K562 (cell line): ENCODE results near the gene VPS37B. TPM values are rescaled to one million over a fixed set of nuclear protein-coding genes. Genes with fewer than 3 reads are reported as not detected.

Experiments used
- ATAC-seq: fragments of 200-7000 bp; cut with Tn5 transposase; 3 replicates; pipeline ENCODE4 v1.9.1; 2020; ENCODE audit warnings: moderate library complexity
- BruUV-seq: library from RNA; stranded (reverse); fragments of 400-500 nt; replicated peaks from 2 replicates; lab custom pipeline; 2021; lab: Mats Ljungman, UMichigan
- CTCF ChIA-PET: fragments of 300-600 bp; formaldehyde crosslinking; extraction: SDS; loops from one replicate; lab custom pipeline; 2021; ENCODE audit warnings: low intra/inter-chr PET ratio; lab: Yijun Ruan, JAX
- POLR2A ChIA-PET: fragments of 300-600, 350-650 bp; sonication (Branson Sonifier 250); formaldehyde crosslinking; extraction: SDS; loops from one replicate; lab custom pipeline; 2021; ENCODE audit warnings: antibody characterized with exemption, inconsistent platforms; lab: Yijun Ruan, JAX
- DNase-seq, 4 experiments: peaks; one replicate each; pipeline versions ENCODE4 v3.0.0 to v3.0.0-alpha.2; 2011 to 2018; ENCODE audit warnings: low spot score in 3 of 4, mixed read lengths in 3 of 4; ENCODE audit errors: extremely low read depth in 1 of 4
- FAIRE-seq: peaks from 2 replicates; lab custom pipeline; 2011; peaks lifted over from hg19 to GRCh38; lab: Jason Lieb, UNC
- H2AFZ ChIP-seq: 2 replicates; pipeline ENCODE4 v1.6.0; 2011; ENCODE audit warnings: low read depth, low read length, control low read depth, inconsistent platforms
- H3K27ac ChIP-seq: fragments of 200-600 bp; 3 replicates; pipeline ENCODE4 v1.8.0; 2011; ENCODE audit warnings: low read depth, mild to moderate bottlenecking, control low read depth, inconsistent platforms, low read length, moderate library complexity, mixed read lengths; ENCODE audit errors: extremely low read depth
- H3K27me3 ChIP-seq, 2 experiments: fragments of 300-600 bp in 1 of 2; 2 replicates in 1 of 2; 3 replicates in 1 of 2; pipeline versions ENCODE4 v1.6.0 to v1.8.0; 2011; ENCODE audit warnings: inconsistent platforms in 2 of 2, low read length in 2 of 2, mild to moderate bottlenecking in 1 of 2, mixed read lengths in 1 of 2, moderate library complexity in 1 of 2; ENCODE audit not compliant: control insufficient read depth in 2 of 2, insufficient read depth in 2 of 2
- H3K36me3 ChIP-seq: fragments of 300-600 bp; 3 replicates; pipeline ENCODE4 v1.8.0; 2011; ENCODE audit warnings: mild to moderate bottlenecking, low read length, inconsistent platforms; ENCODE audit not compliant: control insufficient read depth, insufficient read depth
- H3K4me1 ChIP-seq, 2 experiments: fragments of 200-600 bp in 1 of 2; replicated peaks in 1 of 2; 2 replicates in 1 of 2; 3 replicates in 1 of 2; pipeline versions ENCODE4 v1.5.1 to v1.8.0; 2011; ENCODE audit warnings: inconsistent platforms in 2 of 2, low read length in 2 of 2, mild to moderate bottlenecking in 1 of 2, mixed read lengths in 1 of 2, moderate library complexity in 1 of 2; ENCODE audit not compliant: control insufficient read depth in 2 of 2, insufficient read depth in 2 of 2
- H3K4me2 ChIP-seq: 2 replicates; pipeline ENCODE4 v1.6.1; 2011; ENCODE audit warnings: low read length, control low read depth, inconsistent platforms, mixed read lengths; ENCODE audit not compliant: insufficient read depth
- H3K4me3 ChIP-seq: fragments of 200-600 bp; sonication (generic), shearing (Covaris generic); 2 replicates; pipeline ENCODE4 v1.5.1; 2016; ENCODE audit warnings: control low read depth, inconsistent platforms
- H3K79me2 ChIP-seq: fragments of 200-600 bp; 3 replicates; pipeline ENCODE4 v1.8.0; 2011; ENCODE audit warnings: low read length, inconsistent platforms; ENCODE audit not compliant: control insufficient read depth, insufficient read depth
- H3K9ac ChIP-seq, 2 experiments: 2 replicates each; pipeline versions ENCODE4 v1.6.0 to v1.6.1; 2011; ENCODE audit warnings: low read depth in 2 of 2, low read length in 2 of 2, control low read depth in 1 of 2, inconsistent platforms in 1 of 2, mild to moderate bottlenecking in 1 of 2, mixed read lengths in 1 of 2; ENCODE audit not compliant: insufficient read depth in 1 of 2
- H3K9me1 ChIP-seq: one replicate; pipeline ENCODE4 v1.6.0; 2011; ENCODE audit warnings: inconsistent platforms, mild to moderate bottlenecking, low read length, moderate library complexity; ENCODE audit not compliant: control insufficient read depth, insufficient read depth
- H3K9me3 ChIP-seq: replicated peaks from 2 replicates; pipeline ENCODE4 v1.5.1; 2011; ENCODE audit warnings: low read depth, low read length, inconsistent platforms; ENCODE audit not compliant: control insufficient read depth, insufficient read depth
- H4K20me1 ChIP-seq: replicated peaks from 2 replicates; pipeline ENCODE4 v1.6.1; 2011; ENCODE audit warnings: low read length, inconsistent platforms, mixed read lengths; ENCODE audit not compliant: control insufficient read depth, insufficient read depth
- KDM1A ChIP-seq, 2 experiments: fragments of 450-650 bp; IDR thresholded peaks; 2 replicates each; pipeline ENCODE4 v1.6.1; 2016; ENCODE audit warnings: mild to moderate bottlenecking in 2 of 2
- RBM17 ChIP-seq: fragments of 200-400 bp; formaldehyde crosslinking; IDR thresholded peaks from 2 replicates; pipeline ENCODE4 v1.6.1; 2017; ENCODE audit warnings: low read depth, mild to moderate bottlenecking, low read length, borderline replicate concordance
- SIN3A ChIP-seq, 2 experiments: fragments of 150-350 bp in 1 of 2; IDR thresholded peaks; 2 replicates each; pipeline ENCODE4 v1.6.1; 2011 to 2016; ENCODE audit warnings: borderline replicate concordance in 2 of 2, low read depth in 2 of 2, low read length in 2 of 2, mild to moderate bottlenecking in 2 of 2, moderate library complexity in 2 of 2; ENCODE audit not compliant: control insufficient read depth in 1 of 2
- SRSF7 ChIP-seq: fragments of 200-400 bp; formaldehyde crosslinking; optimal IDR thresholded peaks from 2 replicates; pipeline ENCODE3; 2017; ENCODE audit warnings: mild to moderate bottlenecking, low read depth, low read length
- ZNF75A ChIP-seq: fragments of 450-650 bp; formaldehyde crosslinking; IDR thresholded peaks from 2 replicates; pipeline ENCODE4 v1.4.0; 2020; ENCODE audit warnings: mild to moderate bottlenecking
- ZNF77 ChIP-seq: fragments of 250-450 bp; sonication (Bioruptor Pico); IDR thresholded peaks from 2 replicates; pipeline ENCODE4 v1.5.0; 2020
- ZNF830 ChIP-seq: fragments of 250-450 bp; sonication (Bioruptor Pico); IDR thresholded peaks from 2 replicates; pipeline ENCODE4 v1.5.0; 2021; ENCODE audit warnings: mild to moderate bottlenecking
- WGBS: fragments of 100-300 bp; shearing (Covaris generic); methylation state at CpG from one replicate; pipeline ENCODE4 v1.1.6; 2016; ENCODE audit warnings: low coverage, mixed read lengths; ENCODE audit not compliant: insufficient coverage; ENCODE audit errors: missing lambda C conversion rate; 5-methylcytosine and 5-hydroxymethylcytosine counted together
- in situ Hi-C: fragments of 300-500 bp; cut with MboI; formaldehyde crosslinking; loops from 4 replicates; pipeline ENCODE4 v1.15.0; 2018; ENCODE audit warnings: inconsistent platforms, mixed read lengths
- intact Hi-C: fragments of 100-400 bp; cut with micrococcal nuclease; formaldehyde crosslinking; loops from 2 replicates; pipeline ENCODE4 v1.14.2; 2022
- polyA plus RNA-seq, 8 experiments: library from polyadenylated mRNA; depleted of rRNA in 4 of 8; stranded (reverse) in 5 of 8; unstranded in 3 of 8; fragments of >200 nt; fragmentation: Nextera tagmentation in 2 of 8; fragmentation: Illumina TruSeq in 1 of 8; extraction: Ambion mirVana in 2 of 8; extraction: Trizol in 1 of 8; gene quantifications; 2 replicates each; pipeline versions ENCODE4 v1.2.1 to v1.2.3, GENCODE V29; 2011 to 2014; ENCODE audit warnings: inconsistent platforms in 1 of 8, missing spikeins in 1 of 8
- total RNA-seq, 7 experiments: library from RNA; depleted of rRNA in 6 of 7; stranded (reverse); fragments of >200 nt in 6 of 7; fragmentation: Illumina TruSeq in 2 of 7; extraction: Trizol in 2 of 7; gene quantifications; 2 replicates each; pipeline versions ENCODE4 v1.2.1 to v1.2.3, GENCODE V29; 2011 to 2021; ENCODE audit warnings: low replicate concordance in 1 of 7
- TF ChIP-seq, protein P1 (sequence below), 2 experiments: fragments of 450-650 bp in 1 of 2; sonication (generic) in 1 of 2; formaldehyde crosslinking in 1 of 2; IDR thresholded peaks; 2 replicates each; pipeline versions ENCODE4 v1.7.1 to v1.9.0; 2016 to 2022; ENCODE audit warnings: inconsistent platforms in 1 of 2, mild to moderate bottlenecking in 1 of 2, missing genetic modification reagents in 1 of 2
- TF ChIP-seq, protein P2 (sequence below): sonication (generic); formaldehyde crosslinking; IDR thresholded peaks from 2 replicates; pipeline ENCODE4 v1.8.1; 2023; ENCODE audit warnings: mild to moderate bottlenecking, missing genetic modification reagents

VPS37B gene
- total and polyA plus RNA-seq, 9 of the 15 experiments (the other 6 are each of a cell fraction or from before 2014, with no cell fraction given), result 0.28 to 37.4 (median 17.9) TPM

GRCh38 chr12:122856999-122857671, 38.8 kb downstream of the VPS37B start:
- WGBS, result 63% methylated on average over 10 of the region's 24 CpGs
- no peak for TF ChIP-seq ZNF77 (CRISPR knock-in tag)
- TF ChIP-seq ZNF830 (CRISPR knock-in tag), result no peak
- no peak for TF ChIP-seq RBM17
- TF ChIP-seq SIN3A (IDR thresholded peaks at IDR 0.05; ENCODE audit: borderline replicate concordance in 2 of 2, control insufficient read depth in 1 of 2, low read depth in 2 of 2, low read length in 2 of 2), result no peak
- TF ChIP-seq, protein P1, sequence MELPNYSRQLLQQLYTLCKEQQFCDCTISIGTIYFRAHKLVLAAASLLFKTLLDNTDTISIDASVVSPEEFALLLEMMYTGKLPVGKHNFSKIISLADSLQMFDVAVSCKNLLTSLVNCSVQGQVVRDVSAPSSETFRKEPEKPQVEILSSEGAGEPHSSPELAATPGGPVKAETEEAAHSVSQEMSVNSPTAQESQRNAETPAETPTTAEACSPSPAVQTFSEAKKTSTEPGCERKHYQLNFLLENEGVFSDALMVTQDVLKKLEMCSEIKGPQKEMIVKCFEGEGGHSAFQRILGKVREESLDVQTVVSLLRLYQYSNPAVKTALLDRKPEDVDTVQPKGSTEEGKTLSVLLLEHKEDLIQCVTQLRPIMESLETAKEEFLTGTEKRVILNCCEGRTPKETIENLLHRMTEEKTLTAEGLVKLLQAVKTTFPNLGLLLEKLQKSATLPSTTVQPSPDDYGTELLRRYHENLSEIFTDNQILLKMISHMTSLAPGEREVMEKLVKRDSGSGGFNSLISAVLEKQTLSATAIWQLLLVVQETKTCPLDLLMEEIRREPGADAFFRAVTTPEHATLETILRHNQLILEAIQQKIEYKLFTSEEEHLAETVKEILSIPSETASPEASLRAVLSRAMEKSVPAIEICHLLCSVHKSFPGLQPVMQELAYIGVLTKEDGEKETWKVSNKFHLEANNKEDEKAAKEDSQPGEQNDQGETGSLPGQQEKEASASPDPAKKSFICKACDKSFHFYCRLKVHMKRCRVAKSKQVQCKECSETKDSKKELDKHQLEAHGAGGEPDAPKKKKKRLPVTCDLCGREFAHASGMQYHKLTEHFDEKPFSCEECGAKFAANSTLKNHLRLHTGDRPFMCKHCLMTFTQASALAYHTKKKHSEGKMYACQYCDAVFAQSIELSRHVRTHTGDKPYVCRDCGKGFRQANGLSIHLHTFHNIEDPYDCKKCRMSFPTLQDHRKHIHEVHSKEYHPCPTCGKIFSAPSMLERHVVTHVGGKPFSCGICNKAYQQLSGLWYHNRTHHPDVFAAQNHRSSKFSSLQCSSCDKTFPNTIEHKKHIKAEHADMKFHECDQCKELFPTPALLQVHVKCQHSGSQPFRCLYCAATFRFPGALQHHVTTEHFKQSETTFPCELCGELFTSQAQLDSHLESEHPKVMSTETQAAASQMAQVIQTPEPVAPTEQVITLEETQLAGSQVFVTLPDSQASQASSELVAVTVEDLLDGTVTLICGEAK (IDR thresholded peaks at IDR 0.05), result no peak
- TF ChIP-seq, protein P1 (CRISPR knock-in tag; IDR thresholded peaks at IDR 0.05), result no peak
- TF ChIP-seq KDM1A (IDR thresholded peaks at IDR 0.05), result no peak
- TF ChIP-seq ZNF75A (CRISPR knock-in tag), result no peak
- TF ChIP-seq SRSF7, result no peak
- TF ChIP-seq, protein P2, sequence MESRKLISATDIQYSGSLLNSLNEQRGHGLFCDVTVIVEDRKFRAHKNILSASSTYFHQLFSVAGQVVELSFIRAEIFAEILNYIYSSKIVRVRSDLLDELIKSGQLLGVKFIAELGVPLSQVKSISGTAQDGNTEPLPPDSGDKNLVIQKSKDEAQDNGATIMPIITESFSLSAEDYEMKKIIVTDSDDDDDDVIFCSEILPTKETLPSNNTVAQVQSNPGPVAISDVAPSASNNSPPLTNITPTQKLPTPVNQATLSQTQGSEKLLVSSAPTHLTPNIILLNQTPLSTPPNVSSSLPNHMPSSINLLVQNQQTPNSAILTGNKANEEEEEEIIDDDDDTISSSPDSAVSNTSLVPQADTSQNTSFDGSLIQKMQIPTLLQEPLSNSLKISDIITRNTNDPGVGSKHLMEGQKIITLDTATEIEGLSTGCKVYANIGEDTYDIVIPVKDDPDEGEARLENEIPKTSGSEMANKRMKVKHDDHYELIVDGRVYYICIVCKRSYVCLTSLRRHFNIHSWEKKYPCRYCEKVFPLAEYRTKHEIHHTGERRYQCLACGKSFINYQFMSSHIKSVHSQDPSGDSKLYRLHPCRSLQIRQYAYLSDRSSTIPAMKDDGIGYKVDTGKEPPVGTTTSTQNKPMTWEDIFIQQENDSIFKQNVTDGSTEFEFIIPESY, result peak; percentile 58; the same call in 1 of the 2 replicates

More at GRCh38 chr12:122856999-122857671, 38.8 kb downstream of the VPS37B start:
- intact Hi-C loops, result no loop called here
- no peak overlapping the region for H3K9ac ChIP-seq
- in situ Hi-C loops, result loop anchor here (10.0 kb wide), 1 partner anchor 98 kb away; no protein-coding TSS in a partner anchor
- no peak overlapping the region for H3K4me3 ChIP-seq
- no peak overlapping the region for H3K4me2 ChIP-seq
- peaks cover 3% of the 10 kb centered on the region; the same call in 1 of the 2 replicates for H4K20me1 ChIP-seq
- ATAC-seq (no peak), DNase-seq (no peak), FAIRE-seq (peak; percentile 69)
- H2AFZ ChIP-seq, result no peak overlapping the region
- H3K4me1 ChIP-seq, result peaks cover 0 to 43% of the 10 kb centered on the region in 2 experiments; a peak in 2 of 5 replicates
- H3K27me3 ChIP-seq, result no peaks in the 10 kb centered on the region
- CTCF ChIA-PET, result no interaction called here
- POLR2A ChIA-PET, result interaction anchor here (0.6 to 1.2 kb wide), 3 partner anchors 8 to 97 kb away, joined by 4 to 6 read pairs (median 4); no protein-coding TSS in a partner anchor
- H3K9me1 ChIP-seq, result no peaks in the 10 kb centered on the region
- 0 out of 3 replicates have a peak, but pooled peaks cover 5% of the 10 kb centered on the region for H3K36me3 ChIP-seq
- no peaks in the 10 kb centered on the region for H3K9me3 ChIP-seq
- BruUV-seq, result no TSS peak
- no peaks in the 10 kb centered on the region for H3K79me2 ChIP-seq
- H3K27ac ChIP-seq, result no peak overlapping the region
